Left hindlimb (tissue), 1 donor: Measurements from ENCODE around the gene COBLL1.

Experiments used
- DNase-seq: peaks from one replicate; pipeline ENCODE4 v3.0.0-alpha.2; 2018

COBLL1 gene

GRCh38 chr2:164821338-164821737 is 20.3 kb downstream of the COBLL1 start:
- DNase-seq = no peak

- no peak for DNase-seq
Observed at GRCh38 chr2:164818149-164819136, 23.2 kb downstream of the COBLL1 start.

- DNase-seq = no peak
Observed at GRCh38 chr2:164816900-164817299, 24.7 kb downstream of the COBLL1 start.

GRCh38 chr2:164816046-164816445 is 25.6 kb downstream of the COBLL1 start:
- DNase-seq = no peak

- no peak for DNase-seq
Observed at GRCh38 chr2:164815071-164815793, 26.4 kb downstream of the COBLL1 start.

GRCh38 chr2:164813535-164813934 is 28.1 kb downstream of the COBLL1 start:
- DNase-seq = no peak

- no peak for DNase-seq
Observed at GRCh38 chr2:164812378-164812777, 29.2 kb downstream of the COBLL1 start.

- no peak for DNase-seq
Observed at GRCh38 chr2:164811819-164812218, 29.8 kb downstream of the COBLL1 start.

GRCh38 chr2:164810843-164811242 is 30.8 kb downstream of the COBLL1 start:
- no peak for DNase-seq

- DNase-seq = no peak
Observed at GRCh38 chr2:164808776-164809175, 32.8 kb downstream of the COBLL1 start.

GRCh38 chr2:164803776-164804466 is 37.7 kb downstream of the COBLL1 start:
- DNase-seq = no peak

GRCh38 chr2:164802095-164802707 is 39.4 kb downstream of the COBLL1 start:
- no peak for DNase-seq

- DNase-seq = no peak
Observed at GRCh38 chr2:164800572-164800971, 41.1 kb downstream of the COBLL1 start.

GRCh38 chr2:164797627-164798026 is 44.0 kb downstream of the COBLL1 start:
- DNase-seq = no peak

- no peak for DNase-seq
Observed at GRCh38 chr2:164796999-164797398, 44.6 kb downstream of the COBLL1 start.

- DNase-seq = no peak
Observed at GRCh38 chr2:164794432-164795231, 47.0 kb downstream of the COBLL1 start.

- DNase-seq = no peak
Observed at GRCh38 chr2:164794016-164794415, 47.6 kb downstream of the COBLL1 start.

GRCh38 chr2:164793529-164793928 is 48.1 kb downstream of the COBLL1 start:
- DNase-seq = no peak

GRCh38 chr2:164792316-164793170 is 49.1 kb downstream of the COBLL1 start:
- no peak for DNase-seq

GRCh38 chr2:164789968-164790367 is 51.7 kb downstream of the COBLL1 start:
- DNase-seq = no peak

- no peak for DNase-seq
Observed at GRCh38 chr2:164786787-164787186, 54.8 kb downstream of the COBLL1 start.
